ENCODE measurements around the gene SH3RF3.

SH3RF3 gene

DNA sequence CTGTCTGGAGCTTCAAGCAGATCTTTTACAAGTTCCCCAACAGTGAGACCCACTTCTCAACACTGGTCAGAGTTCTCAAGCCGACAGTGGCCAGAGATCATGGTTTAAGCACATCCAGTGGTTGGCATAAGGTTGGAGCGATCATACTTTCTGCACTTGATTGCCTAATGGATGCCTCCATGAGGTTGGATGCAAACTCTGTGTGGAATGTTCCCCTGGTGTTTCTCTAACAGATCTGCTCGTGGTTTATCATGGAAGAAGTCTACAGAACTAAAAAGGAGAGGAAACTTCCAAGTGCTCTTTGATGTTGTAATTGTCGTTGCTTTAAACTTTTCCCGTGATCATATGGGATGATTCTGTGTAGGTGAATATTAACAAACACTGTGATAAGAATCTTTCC lies 60.7 kb downstream of the SH3RF3 start:
- no peak for DNase-seq (ENCODE audit: low read depth)
- no peak for TF ChIP-seq CTCF (IDR thresholded peaks at IDR 0.05; ENCODE audit: control insufficient read depth, extremely low read depth, insufficient read depth)
- H3K4me3 ChIP-seq (ENCODE audit: low read depth, low read length), result no peak overlapping the region

DNA sequence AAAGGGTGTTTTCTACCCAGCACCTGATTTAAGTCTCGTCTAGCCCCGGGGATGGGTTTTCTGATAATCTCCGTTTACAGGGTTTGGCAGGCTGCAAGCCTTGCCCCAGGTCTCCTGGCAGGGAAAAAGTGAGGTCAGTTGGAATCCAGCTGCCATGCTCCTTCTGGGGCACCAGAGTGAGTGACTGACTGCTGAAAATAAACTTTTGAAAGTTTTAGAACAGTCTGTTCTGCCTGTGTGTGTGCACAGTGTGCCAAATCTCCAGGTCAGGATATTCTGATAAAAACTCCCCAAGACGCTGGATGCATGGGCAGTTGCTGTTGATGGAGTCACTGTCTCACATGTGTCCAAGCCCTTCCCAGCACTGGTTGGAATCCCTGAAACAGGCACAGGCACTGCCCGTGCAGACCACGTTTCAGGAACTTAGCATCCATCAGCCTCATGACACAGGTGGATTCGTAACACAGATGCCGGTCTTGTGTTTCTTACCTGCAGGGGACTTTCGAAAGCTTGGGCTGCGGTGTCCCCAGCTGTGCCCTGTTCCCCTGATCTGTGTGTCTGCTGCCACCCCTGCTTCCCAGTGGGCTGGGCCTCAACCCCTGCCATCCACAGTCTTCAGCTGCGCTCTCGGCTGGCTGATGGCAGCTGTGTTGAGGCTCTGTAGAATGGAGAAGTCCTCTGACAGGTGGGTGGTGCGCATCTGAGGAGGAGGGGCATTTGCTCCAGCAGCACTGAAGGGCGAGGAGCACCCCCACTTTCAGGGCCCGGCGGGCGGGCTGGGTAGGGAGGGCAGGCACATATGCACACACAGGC lies 65.0 kb downstream of the SH3RF3 start:
- no peak overlapping the region for H3K4me3 ChIP-seq (ENCODE audit: low read depth, low read length)
- no peak for TF ChIP-seq CTCF (IDR thresholded peaks at IDR 0.05; ENCODE audit: control insufficient read depth, extremely low read depth, insufficient read depth)
- no peak for DNase-seq (ENCODE audit: low read depth)

DNA sequence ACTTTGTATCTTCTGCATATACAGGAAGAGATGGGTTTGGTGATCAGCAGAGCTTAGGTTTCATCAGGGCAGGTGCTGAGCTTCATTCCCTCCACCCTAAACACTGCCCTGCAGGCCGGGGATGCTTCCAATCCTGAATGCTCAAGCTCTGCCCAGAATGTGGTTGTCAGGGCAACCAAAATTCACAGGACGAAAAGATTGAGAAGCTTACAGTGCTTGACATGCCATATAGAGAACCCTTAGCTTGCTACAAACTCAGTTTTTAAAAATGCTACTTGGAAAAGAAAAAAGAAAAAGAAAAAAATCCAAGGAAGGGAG lies 65.6 kb downstream of the SH3RF3 start:
- no peak for DNase-seq (ENCODE audit: low read depth)
- no peak for TF ChIP-seq CTCF (IDR thresholded peaks at IDR 0.05; ENCODE audit: control insufficient read depth, extremely low read depth, insufficient read depth)
- no peak overlapping the region for H3K4me3 ChIP-seq (ENCODE audit: low read depth, low read length)

- no peak for TF ChIP-seq CTCF (IDR thresholded peaks at IDR 0.05; ENCODE audit: control insufficient read depth, extremely low read depth, insufficient read depth)
- no peak for DNase-seq (ENCODE audit: low read depth)
- no peak overlapping the region for H3K4me3 ChIP-seq (ENCODE audit: low read depth, low read length)
These were observed 66.4 kb downstream of the SH3RF3 start for GRCh38 chr2:109195193-109196045.

DNA sequence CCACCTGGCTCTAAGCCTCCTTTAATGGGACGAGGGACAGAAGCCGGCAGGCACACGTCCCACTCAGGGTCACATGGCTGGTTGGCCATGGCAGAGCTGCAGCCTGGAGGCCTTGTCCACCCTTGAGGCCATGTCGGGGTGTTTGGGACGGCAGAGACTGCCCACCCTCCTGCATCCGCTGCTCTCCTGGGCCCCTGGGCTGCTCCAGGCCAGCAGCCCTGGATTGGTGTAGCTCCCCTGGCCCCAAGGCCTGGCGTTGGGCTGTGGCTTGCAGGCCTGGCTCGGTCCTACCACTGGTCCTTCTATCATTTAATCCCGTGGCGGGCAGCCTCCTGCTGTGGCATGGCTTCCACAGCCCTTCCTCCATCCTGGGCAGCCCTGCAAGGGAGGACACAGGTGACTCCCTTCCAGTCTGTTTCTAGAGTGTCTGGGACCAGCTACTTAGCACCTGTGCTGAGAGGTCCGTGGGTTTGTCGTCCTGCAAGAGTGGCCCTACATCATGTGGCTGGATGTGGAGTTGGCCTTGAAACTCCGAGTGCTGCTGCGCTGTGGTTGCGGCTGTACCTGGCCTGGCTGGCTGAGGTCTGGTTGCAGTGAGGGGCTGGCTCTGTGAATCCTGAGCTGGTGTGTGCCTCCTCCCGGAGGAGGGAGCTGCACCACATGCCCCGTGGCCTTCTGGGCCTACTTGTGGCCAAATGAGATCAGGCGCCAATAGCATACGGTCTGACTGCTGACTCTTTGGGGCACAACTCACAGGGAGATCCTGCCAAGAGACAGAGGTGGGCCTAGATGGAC lies 67.3 kb downstream of the SH3RF3 start:
- no peak for TF ChIP-seq CTCF (IDR thresholded peaks at IDR 0.05; ENCODE audit: control insufficient read depth, extremely low read depth, insufficient read depth)
- no peak for DNase-seq (ENCODE audit: low read depth)
- H3K4me3 ChIP-seq (ENCODE audit: low read depth, low read length), result no peak overlapping the region

DNA sequence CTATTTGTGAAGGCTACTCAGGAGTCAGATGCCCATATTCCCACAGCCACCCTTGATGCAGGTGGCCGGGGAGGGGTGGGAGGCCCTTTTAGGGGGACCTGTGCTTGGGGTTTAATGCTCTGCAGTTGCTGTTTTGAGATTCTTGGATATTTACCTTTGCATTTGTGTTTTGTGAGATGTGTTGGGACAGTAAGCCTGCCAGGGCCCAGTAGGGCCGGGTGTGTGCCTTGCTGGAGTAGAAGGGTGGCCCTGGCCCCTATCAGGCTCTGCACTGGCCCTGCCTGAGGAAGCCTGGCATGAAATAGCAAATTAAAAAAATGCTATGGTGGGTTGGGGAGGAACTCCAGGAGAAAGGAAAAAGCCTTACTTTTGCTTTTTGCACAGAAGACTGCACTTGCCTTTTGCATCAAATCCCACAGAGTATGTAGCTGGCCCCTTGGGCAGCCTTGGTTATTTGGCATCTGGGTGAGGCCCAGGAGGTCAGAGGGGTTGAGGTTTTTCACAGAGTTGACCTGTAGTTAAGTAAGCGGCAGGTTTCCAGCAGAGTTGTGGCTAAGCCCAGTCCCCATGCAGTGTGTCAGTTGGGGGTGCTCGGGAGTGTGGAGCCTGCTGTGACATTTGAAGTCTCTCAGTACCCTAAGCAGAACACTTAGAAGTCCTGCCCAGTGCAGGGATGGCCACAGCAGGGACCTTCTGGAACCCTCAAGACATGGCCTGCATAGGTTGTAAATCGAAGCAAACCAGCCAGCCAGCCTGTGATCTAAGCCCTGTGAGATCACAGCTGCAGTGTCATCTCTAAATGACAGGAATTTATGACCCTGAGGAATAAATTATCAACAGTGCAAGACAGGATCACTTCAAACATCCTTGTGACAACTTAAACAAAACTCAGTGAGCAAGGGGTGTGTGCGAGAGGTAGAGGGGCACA lies 68.8 kb downstream of the SH3RF3 start:
- H3K4me3 ChIP-seq (ENCODE audit: low read depth, low read length), result no peak overlapping the region
- DNase-seq (ENCODE audit: low read depth), result no peak
- no peak for TF ChIP-seq CTCF (IDR thresholded peaks at IDR 0.05; ENCODE audit: control insufficient read depth, extremely low read depth, insufficient read depth)
